ENCODE measurements around the gene UBN1.

The UBN1 gene

DNA sequence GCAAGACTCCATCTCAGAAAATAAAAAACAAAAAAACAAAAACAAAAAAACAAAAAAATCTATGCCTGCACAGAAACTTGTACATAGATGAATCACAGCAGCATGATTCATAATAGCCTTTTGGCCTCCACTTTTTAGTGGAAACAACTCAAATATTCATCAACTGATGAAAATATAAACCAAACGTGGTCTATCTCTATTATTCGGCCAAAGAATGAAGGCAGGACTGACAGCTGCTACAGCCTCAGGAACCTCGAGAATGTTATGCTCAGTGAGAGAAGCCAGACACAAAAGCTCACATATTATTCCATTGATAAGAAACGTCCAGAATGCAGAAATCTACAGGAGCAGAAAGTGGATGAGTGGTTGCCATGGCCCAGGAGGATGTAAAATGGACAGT lies 69.8 kb downstream of the UBN1 start:
- DNase-seq (ENCODE audit: low read depth) = no peak
- TF ChIP-seq, protein P1, sequence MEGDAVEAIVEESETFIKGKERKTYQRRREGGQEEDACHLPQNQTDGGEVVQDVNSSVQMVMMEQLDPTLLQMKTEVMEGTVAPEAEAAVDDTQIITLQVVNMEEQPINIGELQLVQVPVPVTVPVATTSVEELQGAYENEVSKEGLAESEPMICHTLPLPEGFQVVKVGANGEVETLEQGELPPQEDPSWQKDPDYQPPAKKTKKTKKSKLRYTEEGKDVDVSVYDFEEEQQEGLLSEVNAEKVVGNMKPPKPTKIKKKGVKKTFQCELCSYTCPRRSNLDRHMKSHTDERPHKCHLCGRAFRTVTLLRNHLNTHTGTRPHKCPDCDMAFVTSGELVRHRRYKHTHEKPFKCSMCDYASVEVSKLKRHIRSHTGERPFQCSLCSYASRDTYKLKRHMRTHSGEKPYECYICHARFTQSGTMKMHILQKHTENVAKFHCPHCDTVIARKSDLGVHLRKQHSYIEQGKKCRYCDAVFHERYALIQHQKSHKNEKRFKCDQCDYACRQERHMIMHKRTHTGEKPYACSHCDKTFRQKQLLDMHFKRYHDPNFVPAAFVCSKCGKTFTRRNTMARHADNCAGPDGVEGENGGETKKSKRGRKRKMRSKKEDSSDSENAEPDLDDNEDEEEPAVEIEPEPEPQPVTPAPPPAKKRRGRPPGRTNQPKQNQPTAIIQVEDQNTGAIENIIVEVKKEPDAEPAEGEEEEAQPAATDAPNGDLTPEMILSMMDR (IDR thresholded peaks at IDR 0.05; ENCODE audit: control insufficient read depth, extremely low read depth, insufficient read depth) = no peak
- no peak overlapping the region for H3K4me3 ChIP-seq (ENCODE audit: low read depth, low read length)

DNA sequence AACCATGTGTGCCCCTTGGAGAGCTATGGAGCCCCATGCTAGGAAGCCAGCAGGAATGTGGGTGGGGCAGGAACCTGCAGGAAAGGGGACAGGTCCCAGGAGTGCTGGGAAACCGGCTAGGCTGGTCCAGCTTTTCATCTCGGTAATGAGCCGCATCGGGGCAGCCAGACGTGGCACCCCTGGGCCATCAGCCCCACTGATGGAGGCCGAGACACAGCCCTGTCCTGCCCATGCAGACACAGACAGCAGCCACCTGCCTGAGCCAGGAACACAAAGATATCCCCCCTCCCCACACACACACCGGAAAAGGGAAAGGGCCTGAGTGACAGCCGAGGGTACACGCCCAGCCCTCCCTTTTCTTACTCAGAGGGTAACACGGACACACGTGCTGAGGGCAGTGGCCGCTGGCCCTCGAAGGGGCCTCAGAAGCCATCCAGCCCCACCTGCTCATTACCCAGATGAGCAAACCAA lies 71.5 kb downstream of the UBN1 start:
- no peak overlapping the region for H3K4me3 ChIP-seq (ENCODE audit: low read depth, low read length)
- no peak for DNase-seq (ENCODE audit: low read depth)
- TF ChIP-seq, protein P1 (IDR thresholded peaks at IDR 0.05; ENCODE audit: control insufficient read depth, extremely low read depth, insufficient read depth) = no peak

DNA sequence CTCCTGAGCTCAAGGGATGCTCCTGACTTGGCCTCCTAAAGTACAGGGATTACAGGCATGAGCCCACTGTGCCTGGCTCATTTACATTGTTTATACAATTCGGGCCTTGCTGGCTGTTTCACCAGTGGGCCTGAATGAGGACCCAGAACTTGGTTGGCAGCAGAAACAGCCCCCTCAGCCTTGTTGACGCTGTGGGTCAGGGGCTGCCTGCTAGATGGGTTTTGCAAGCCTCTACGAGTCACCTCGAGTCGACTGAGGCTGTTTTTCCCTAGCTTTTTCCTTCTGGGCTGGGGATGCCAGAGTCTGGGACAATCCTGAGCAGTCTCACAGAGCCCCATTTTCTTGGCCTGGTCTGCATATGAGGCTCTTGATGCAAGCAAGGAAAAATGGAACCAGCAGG lies 73.5 kb downstream of the UBN1 start:
- TF ChIP-seq, protein P1 (IDR thresholded peaks at IDR 0.05; ENCODE audit: control insufficient read depth, extremely low read depth, insufficient read depth) = no peak
- H3K4me3 ChIP-seq (ENCODE audit: low read depth, low read length) = no peak overlapping the region
- DNase-seq (ENCODE audit: low read depth) = no peak

DNA sequence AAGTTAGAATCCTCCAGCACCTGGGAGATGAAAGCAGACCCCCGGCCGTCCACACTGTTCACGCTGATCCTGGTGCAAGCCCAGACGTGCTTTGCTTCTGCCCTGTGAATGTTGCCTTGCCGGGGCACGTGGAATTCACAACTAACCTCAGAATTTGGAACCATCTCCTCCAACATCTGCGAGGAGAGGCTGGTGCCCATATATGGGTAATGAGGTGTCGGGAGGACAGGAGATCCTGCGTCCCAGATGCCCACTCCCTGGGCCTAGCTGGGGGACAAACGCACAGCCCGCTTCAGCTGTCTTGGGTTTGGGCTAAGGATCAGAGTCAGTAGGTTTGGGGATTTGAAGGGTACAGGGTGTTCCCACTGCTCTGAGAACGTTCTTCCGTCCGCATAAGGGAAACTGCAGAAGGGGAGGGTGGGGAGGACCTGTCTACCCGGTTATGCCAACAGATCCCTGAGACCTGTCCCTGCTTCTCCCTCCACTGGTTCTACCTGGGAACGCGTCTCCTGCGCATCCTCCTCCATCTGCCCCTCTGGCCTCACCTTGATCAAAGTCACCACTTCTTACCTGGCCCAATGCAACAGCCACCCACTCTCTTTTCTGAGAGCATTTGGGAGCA lies 75.6 kb downstream of the UBN1 start:
- no peak for DNase-seq (ENCODE audit: low read depth)
- TF ChIP-seq, protein P1 (IDR thresholded peaks at IDR 0.05; ENCODE audit: control insufficient read depth, extremely low read depth, insufficient read depth) = no peak
- H3K4me3 ChIP-seq (ENCODE audit: low read depth, low read length) = no peak overlapping the region

DNA sequence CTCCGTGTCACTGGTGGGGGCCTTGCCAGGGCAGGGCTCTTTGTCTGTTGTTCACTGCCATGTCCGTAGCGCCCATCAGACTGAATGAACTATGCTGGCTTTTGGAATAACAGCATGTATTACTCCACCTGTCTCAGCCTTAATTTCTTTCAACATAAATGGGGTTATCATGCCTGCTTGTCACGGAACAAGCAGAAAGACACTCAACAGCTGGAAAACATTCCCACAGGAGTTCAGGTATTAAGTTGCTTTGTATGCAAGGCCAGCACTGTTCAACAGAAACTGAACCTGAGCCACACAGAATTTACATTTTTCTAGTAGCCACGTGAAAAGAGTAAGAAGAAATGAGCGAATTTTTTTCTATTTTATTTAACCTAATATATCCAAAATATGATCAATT lies 76.6 kb downstream of the UBN1 start:
- no peak overlapping the region for H3K4me3 ChIP-seq (ENCODE audit: low read depth, low read length)
- no peak for DNase-seq (ENCODE audit: low read depth)
- TF ChIP-seq, protein P1 (IDR thresholded peaks at IDR 0.05; ENCODE audit: control insufficient read depth, extremely low read depth, insufficient read depth) = no peak

DNA sequence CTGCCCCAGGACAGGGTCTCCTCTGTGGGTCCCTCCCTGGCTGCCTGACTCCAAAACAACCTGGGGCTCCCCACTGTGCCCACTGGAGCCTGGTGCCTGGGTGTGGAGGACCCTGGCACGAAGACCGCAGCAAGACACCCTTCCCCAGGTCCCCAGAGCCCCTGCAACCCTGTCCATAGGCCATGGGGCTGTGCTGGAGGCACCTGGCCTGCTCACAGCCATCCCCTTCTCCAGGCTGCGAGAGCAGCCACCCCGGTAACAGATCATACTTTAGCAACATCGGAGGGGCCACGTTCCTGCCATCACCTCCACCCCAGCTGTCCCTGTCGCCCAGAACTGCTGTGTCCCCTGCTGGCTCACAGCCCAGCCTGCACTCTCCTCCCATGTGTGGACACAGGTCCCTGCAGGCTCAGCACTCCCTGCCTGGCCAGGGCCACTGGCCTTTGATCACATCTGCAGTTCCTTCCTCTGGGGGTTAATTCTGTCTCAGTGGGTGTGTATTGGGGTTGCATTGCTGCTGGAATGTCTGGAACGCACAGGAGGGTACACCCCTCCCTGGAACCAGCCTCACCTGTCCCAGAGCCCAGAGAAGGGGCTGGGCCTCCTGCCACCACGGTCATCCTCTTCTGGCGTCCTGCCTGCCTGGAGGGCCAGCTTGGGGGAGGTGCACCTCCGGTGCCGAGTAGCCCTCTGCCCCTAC lies 77.5 kb downstream of the UBN1 start:
- no peak for DNase-seq (ENCODE audit: low read depth)
- no peak overlapping the region for H3K4me3 ChIP-seq (ENCODE audit: low read depth, low read length)
- TF ChIP-seq, protein P1 (IDR thresholded peaks at IDR 0.05; ENCODE audit: control insufficient read depth, extremely low read depth, insufficient read depth) = no peak

DNA sequence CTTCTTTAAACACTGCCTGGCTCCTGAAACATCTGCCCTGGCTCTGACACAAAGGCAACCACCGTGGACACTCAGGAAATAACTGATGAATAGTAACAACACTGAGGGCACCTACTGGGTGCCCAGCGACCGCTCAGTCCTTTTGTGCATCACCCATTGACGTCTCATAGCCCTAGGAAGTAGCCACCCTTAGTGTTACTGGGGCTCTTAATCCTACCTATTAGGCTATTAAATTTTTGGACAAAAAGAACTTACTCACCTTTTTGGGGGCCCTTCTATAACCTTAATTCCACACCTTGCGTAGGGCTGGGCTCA lies 78.0 kb downstream of the UBN1 start:
- H3K4me3 ChIP-seq (ENCODE audit: low read depth, low read length) = no peak overlapping the region
- DNase-seq (ENCODE audit: low read depth) = no peak
- TF ChIP-seq, protein P1 (IDR thresholded peaks at IDR 0.05; ENCODE audit: control insufficient read depth, extremely low read depth, insufficient read depth) = no peak
